RPMI7951 (cell line): Measurements from ENCODE around the gene PDE2A. TPM values are rescaled to one million over a fixed set of nuclear protein-coding genes. Genes with fewer than 3 reads are reported as not detected.

Experiments used
- DNase-seq: peaks from one replicate; pipeline ENCODE4 v3.0.0-alpha.2; 2012; ENCODE audit warnings: low read depth
- total RNA-seq: library from RNA; depleted of rRNA; stranded (reverse); fragments of >200 nt; shearing (Covaris generic); gene quantifications from 2 replicates; pipeline ENCODE4 v1.2.3, GENCODE V29; 2014

Gene PDE2A
- total RNA-seq, 1 experiment from 2014 or later, result 0.12 TPM

- peak; percentile 63 for DNase-seq
Observed at GRCh38 chr11:72684236-72684912, 10.2 kb upstream of the PDE2A start.

GRCh38 chr11:72683782-72684200 is 9.6 kb upstream of the PDE2A start:
- DNase-seq, result peak; percentile 19

GRCh38 chr11:72682858-72683243 is 8.6 kb upstream of the PDE2A start:
- no peak for DNase-seq

- DNase-seq, result no peak
Observed at GRCh38 chr11:72682238-72682857, 8.1 kb upstream of the PDE2A start.

- no peak for DNase-seq
Observed at GRCh38 chr11:72681226-72682153, 7.3 kb upstream of the PDE2A start.

GRCh38 chr11:72680624-72681158 is 6.5 kb upstream of the PDE2A start:
- DNase-seq, result no peak

- DNase-seq, result no peak
Observed at GRCh38 chr11:72679869-72680268, 5.6 kb upstream of the PDE2A start.

- no peak for DNase-seq
Observed at GRCh38 chr11:72678524-72678923, 4.3 kb upstream of the PDE2A start.

- DNase-seq, result peak; percentile 35
Observed at GRCh38 chr11:72676861-72677341, 2.7 kb upstream of the PDE2A start.

- DNase-seq, result no peak
Observed at GRCh38 chr11:72675221-72675620, 999 bp upstream of the PDE2A start.

- no peak for DNase-seq
Observed at GRCh38 chr11:72673284-72673942, 809 bp downstream of the PDE2A start.

- no peak for DNase-seq
Observed at GRCh38 chr11:72672597-72673238, 1.5 kb downstream of the PDE2A start.

GRCh38 chr11:72671152-72672099 is 2.8 kb downstream of the PDE2A start:
- no peak for DNase-seq

- DNase-seq, result no peak
Observed at GRCh38 chr11:72670041-72670440, 4.2 kb downstream of the PDE2A start.

GRCh38 chr11:72669527-72669926 is 4.7 kb downstream of the PDE2A start:
- no peak for DNase-seq

GRCh38 chr11:72668629-72669347 is 5.4 kb downstream of the PDE2A start:
- DNase-seq, result no peak

GRCh38 chr11:72665911-72666472 is 8.2 kb downstream of the PDE2A start:
- no peak for DNase-seq

GRCh38 chr11:72662036-72662435 is 12.2 kb downstream of the PDE2A start:
- no peak for DNase-seq

GRCh38 chr11:72661486-72661885 is 12.7 kb downstream of the PDE2A start:
- no peak for DNase-seq
